ENCODE data around the gene TEC. TPM values are rescaled to one million over a fixed set of nuclear protein-coding genes. Genes with fewer than 3 reads are reported as not detected.

Gene TEC
- total and polyA plus RNA-seq, 11 donors = 1.1 to 4.5 (median 2.2) TPM

DNA sequence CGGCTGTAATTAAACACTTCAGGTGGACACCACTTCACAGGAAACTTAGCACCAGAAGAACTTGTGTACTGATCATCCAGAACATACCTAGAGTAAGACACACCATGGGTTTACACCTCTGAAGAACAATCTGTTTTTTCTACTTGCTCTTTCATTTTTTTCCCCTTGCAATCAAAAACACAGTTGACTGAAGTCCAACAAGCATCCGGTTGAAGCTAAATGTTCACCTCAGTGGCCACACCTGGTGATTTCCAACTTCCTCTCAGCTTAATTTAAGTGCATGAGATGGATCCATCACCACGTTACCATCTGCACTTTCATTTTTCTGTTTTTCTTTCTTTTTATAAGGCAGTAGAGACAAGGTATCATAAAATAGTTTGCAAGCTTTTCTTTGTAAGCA lies 130.7 kb downstream of the TEC start:
- intact Hi-C loops (cut with DNase I) = loop anchor here in 2 of 10 donors (10.0 kb wide), 2 partner anchors 116 to 136 kb away; no protein-coding TSS in a partner anchor

DNA sequence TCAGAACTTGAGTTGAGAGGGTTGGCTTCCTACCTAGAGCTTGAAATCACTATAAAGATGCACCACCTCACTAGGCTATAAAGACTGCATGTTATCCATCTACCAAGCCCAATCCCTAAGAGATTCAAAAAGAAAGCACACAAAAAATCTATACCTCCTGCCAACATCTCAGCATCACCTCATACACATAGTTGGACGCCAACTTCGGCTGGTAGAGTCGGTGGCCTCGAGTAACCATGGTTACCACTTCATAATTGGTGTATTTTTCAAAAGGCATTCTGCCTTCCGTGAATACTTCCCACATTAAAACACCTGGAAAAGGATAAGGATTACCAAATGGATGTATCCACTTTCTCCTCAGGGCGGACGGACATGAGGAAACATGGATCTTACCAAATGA lies 131.1 kb downstream of the TEC start:
- Histone ChIP-seq H3K27ac (peak overlapping the region in 1 of 12 donors; percentile 18), H3K4me3 (no peak overlapping the region), H3K4me1 (peaks cover 0 to 7% (median 0%) of the 10 kb centered on the region in 12 donors), H3K9me3 (no peaks in the 10 kb centered on the region), H3K27me3 (no peaks in the 10 kb centered on the region), H3K36me3 (peaks cover 0 to 37% (median 7%) of the 10 kb centered on the region in 9 donors)
- intact Hi-C loops (cut with DNase I) = loop anchor here in 2 of 10 donors (10.0 kb wide), 2 partner anchors 116 to 136 kb away; no protein-coding TSS in a partner anchor
- ATAC-seq = no peak
- no peak for DNase-seq
- TF ChIP-seq, protein P1, sequence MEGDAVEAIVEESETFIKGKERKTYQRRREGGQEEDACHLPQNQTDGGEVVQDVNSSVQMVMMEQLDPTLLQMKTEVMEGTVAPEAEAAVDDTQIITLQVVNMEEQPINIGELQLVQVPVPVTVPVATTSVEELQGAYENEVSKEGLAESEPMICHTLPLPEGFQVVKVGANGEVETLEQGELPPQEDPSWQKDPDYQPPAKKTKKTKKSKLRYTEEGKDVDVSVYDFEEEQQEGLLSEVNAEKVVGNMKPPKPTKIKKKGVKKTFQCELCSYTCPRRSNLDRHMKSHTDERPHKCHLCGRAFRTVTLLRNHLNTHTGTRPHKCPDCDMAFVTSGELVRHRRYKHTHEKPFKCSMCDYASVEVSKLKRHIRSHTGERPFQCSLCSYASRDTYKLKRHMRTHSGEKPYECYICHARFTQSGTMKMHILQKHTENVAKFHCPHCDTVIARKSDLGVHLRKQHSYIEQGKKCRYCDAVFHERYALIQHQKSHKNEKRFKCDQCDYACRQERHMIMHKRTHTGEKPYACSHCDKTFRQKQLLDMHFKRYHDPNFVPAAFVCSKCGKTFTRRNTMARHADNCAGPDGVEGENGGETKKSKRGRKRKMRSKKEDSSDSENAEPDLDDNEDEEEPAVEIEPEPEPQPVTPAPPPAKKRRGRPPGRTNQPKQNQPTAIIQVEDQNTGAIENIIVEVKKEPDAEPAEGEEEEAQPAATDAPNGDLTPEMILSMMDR (IDR thresholded peaks at IDR 0.05) = no peak
- no peak for TF ChIP-seq POLR2A (IDR thresholded peaks at IDR 0.05)
- WGBS, 4 donors = 91 to 96% (median 95%) methylated on average over 7 of the region's 7 CpGs

More for the DNA sequence above, 130.7 kb downstream of the TEC start:
- Histone ChIP-seq H3K4me3 (no peak overlapping the region), H3K36me3 (peaks cover 0 to 37% (median 7%) of the 10 kb centered on the region in 9 donors), H3K4me1 (peaks cover 0 to 5% (median 0%) of the 10 kb centered on the region in 12 donors), H3K27me3 (no peaks in the 10 kb centered on the region), H3K27ac (peak overlapping the region in 1 of 12 donors; percentile 38), H3K9me3 (no peaks in the 10 kb centered on the region)
- TF ChIP-seq, protein P1 (IDR thresholded peaks at IDR 0.05) = no peak
- no peak for TF ChIP-seq POLR2A (IDR thresholded peaks at IDR 0.05)
- DNase-seq (no peak), ATAC-seq (no peak)
- 74 to 84% (median 76%) methylated on average over 3 of the region's 3 CpGs for WGBS, 4 donors

DNA sequence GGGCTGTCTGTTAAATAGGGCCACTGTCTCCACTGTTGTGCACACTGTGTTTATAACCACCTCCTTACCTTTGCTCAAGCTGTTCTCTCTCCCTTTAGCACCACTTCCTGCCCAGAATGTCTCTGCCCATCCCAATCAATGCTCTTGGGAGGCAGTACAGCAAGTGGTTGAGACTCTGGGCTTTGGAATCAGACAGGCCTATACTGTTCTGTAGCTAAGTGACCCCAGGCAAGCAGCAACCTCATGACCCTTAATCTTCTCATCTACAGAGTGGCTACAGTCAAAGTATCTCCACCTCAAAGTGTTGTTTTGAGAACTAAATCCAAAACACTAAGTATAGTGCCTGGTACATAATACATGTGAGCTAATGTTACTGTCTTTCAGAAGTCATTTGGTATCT lies 131.8 kb downstream of the TEC start:
- DNase-seq = no peak
- ATAC-seq = no peak
- Histone ChIP-seq H3K4me3 (no peak overlapping the region), H3K4me1 (peaks cover 0 to 7% (median 0%) of the 10 kb centered on the region in 12 donors), H3K36me3 (peaks cover 0 to 37% (median 7%) of the 10 kb centered on the region in 9 donors), H3K27ac (peak overlapping the region in 1 of 12 donors; percentile 18), H3K27me3 (no peaks in the 10 kb centered on the region), H3K9me3 (no peaks in the 10 kb centered on the region)
- TF ChIP-seq, protein P1 (IDR thresholded peaks at IDR 0.05) = no peak
- no peak for TF ChIP-seq POLR2A (IDR thresholded peaks at IDR 0.05)
- intact Hi-C loops (cut with DNase I) = loop anchor here in 2 of 10 donors (10.0 kb wide), 2 partner anchors 117 to 137 kb away; no protein-coding TSS in a partner anchor

DNA sequence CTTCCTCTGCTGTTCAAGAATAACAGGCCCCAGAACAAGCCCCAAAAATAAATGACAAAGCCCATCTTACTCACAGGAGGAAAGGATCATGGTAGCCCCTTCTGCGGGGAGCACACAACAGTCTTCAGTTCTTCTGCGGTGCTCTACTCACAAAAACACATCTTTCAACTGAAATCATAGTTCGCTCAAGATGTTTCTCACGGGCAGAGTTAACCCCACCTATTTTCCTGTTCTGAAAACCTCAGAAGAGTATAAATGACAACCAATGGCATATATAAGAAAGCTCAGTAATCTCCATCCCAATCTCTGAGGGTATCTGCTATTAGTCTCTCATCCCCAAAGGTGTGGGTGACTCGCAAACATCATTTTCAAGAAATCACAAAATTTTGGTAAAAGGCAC lies 135.6 kb downstream of the TEC start, which contains the start of gene TXK:
Gene TXK, minus strand, starts transcription at position 170 of the 400 bp plus-strand sequence. Its CDS starts 80 bp downstream, at position 90.
- intact Hi-C loops (cut with DNase I) = loop anchor here in 2 of 10 donors (10.0 kb wide), 2 partner anchors 121 to 141 kb away; no protein-coding TSS in a partner anchor
- Histone ChIP-seq H3K36me3 (peaks cover 0 to 37% (median 7%) of the 10 kb centered on the region in 9 donors), H3K9me3 (no peaks in the 10 kb centered on the region), H3K4me3 (peak within 1 kb of the TSS in 1 of 12 donors; percentile 35), H3K27me3 (no peaks in the 10 kb centered on the region), H3K4me1 (peaks cover 0 to 33% (median 11%) of the 10 kb centered on the region in 12 donors), H3K27ac (peak within 1 kb of the TSS in 1 of 12 donors; percentile 61)
- TF ChIP-seq POLR2A (IDR thresholded peaks at IDR 0.05) = no peak
- TF ChIP-seq, protein P1 (IDR thresholded peaks at IDR 0.05) = no peak
- WGBS, 4 donors = 73 to 82% (median 81%) methylated on average over 5 of the region's 5 CpGs
- ATAC-seq (no peak), DNase-seq (no peak)
